PFSK-1 (cell line): ENCODE results near the gene SLC16A6.

Source experiments
- FOXP2 ChIP-seq: optimal IDR thresholded peaks from 2 replicates; pipeline ENCODE3; 2011; ENCODE audit warnings: borderline replicate concordance, control low read depth, inconsistent platforms; ENCODE audit not compliant: insufficient read depth; ENCODE audit errors: extremely low read length, extremely low read depth
- POLR2AphosphoS5 ChIP-seq: IDR thresholded peaks from 2 replicates; pipeline ENCODE4 v1.6.1; 2012; ENCODE audit warnings: low read depth, mild to moderate bottlenecking, control low read depth, low read length, moderate library complexity
- REST ChIP-seq, 2 experiments: IDR thresholded peaks; 2 replicates each; pipeline versions ENCODE4 v1.6.1 to v1.8.0; 2011 to 2012; ENCODE audit warnings: low read depth in 2 of 2, low read length in 2 of 2, control low read depth in 1 of 2, inconsistent platforms in 1 of 2, mild to moderate bottlenecking in 1 of 2, moderate library complexity in 1 of 2; ENCODE audit not compliant: insufficient read depth in 1 of 2
- SIN3A ChIP-seq: IDR thresholded peaks from 2 replicates; pipeline ENCODE4 v1.6.1; 2012; ENCODE audit warnings: mild to moderate bottlenecking, low read length, moderate library complexity, borderline replicate concordance; ENCODE audit not compliant: insufficient read depth
- TAF1 ChIP-seq: IDR thresholded peaks from 2 replicates; pipeline ENCODE4 v1.6.1; 2012; ENCODE audit warnings: low read length, control low read depth, borderline replicate concordance; ENCODE audit not compliant: insufficient read depth

Gene SLC16A6

GRCh38 chr17:68298601-68299000 is 7.7 kb upstream of the SLC16A6 start:
- TF ChIP-seq TAF1 (no peak), POLR2AphosphoS5 (no peak), FOXP2 (no peak)

GRCh38 chr17:68297195-68297594 is 6.3 kb upstream of the SLC16A6 start:
- no peak for TF ChIP-seq TAF1
- no peak for TF ChIP-seq SIN3A
- no peak for TF ChIP-seq REST (IDR thresholded peaks at IDR 0.05; ENCODE audit: insufficient read depth in 1 of 2, low read depth in 2 of 2, low read length in 2 of 2)

GRCh38 chr17:68296217-68297191 is 5.6 kb upstream of the SLC16A6 start:
- TF ChIP-seq REST (IDR thresholded peaks at IDR 0.05; ENCODE audit: insufficient read depth in 1 of 2, low read depth in 2 of 2, low read length in 2 of 2), result no peak
- TF ChIP-seq FOXP2, result no peak
- no peak for TF ChIP-seq TAF1
- no peak for TF ChIP-seq POLR2AphosphoS5
- no peak for TF ChIP-seq SIN3A

- TF ChIP-seq POLR2AphosphoS5, result no peak
- TF ChIP-seq TAF1, result no peak
- TF ChIP-seq SIN3A, result no peak
- TF ChIP-seq REST (IDR thresholded peaks at IDR 0.05; ENCODE audit: insufficient read depth in 1 of 2, low read depth in 2 of 2, low read length in 2 of 2), result no peak
These were observed 4.2 kb upstream of the SLC16A6 start for GRCh38 chr17:68295086-68295485.

- no peak for TF ChIP-seq POLR2AphosphoS5
- TF ChIP-seq REST (IDR thresholded peaks at IDR 0.05; ENCODE audit: insufficient read depth in 1 of 2, low read depth in 2 of 2, low read length in 2 of 2), result no peak
- TF ChIP-seq FOXP2, result no peak
- TF ChIP-seq TAF1, result no peak
- no peak for TF ChIP-seq SIN3A
These were observed 3.7 kb upstream of the SLC16A6 start for GRCh38 chr17:68294617-68295016.
